Measurements from ENCODE around the gene TBC1D14.

Gene TBC1D14

DNA sequence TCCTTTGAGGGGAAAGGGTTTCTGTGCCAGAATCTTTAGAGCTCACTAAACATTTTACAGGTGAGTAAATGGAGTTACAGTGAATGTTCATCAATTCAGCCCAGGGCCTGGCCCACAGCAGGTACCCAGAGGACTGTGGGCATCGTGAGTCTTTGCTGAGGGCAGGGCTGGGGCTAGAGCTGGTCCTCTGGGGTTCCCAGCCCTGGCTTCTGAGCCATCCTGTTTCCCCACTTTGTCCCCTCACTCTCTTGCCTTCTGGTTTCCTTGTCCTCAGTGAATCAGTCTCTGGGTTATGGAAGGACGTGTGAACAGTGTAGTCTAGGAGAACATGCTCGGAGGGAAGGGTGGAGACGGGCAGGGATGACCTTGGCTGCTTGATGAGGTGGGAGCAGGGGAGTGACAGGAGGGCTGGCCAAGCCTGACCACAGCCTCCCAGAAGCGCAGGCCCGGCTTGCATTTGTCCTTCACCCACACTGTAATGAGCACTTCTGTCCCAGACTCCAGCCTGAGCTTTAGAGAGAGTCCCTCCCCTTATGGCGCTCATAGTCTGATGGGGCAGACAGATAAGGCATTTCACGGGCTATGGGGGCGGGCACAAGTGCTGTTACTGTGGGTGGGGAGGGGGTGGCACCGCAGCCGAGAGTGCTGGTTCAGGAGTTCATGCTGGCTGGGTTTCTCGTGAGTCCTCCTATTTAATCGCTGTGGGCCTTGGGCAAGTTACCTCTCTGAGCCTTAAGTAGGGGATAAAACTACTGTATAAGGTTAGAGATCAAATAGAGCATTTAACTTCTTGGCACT, 17.3 kb downstream of the TBC1D14 start:
- TF ChIP-seq, protein P1, sequence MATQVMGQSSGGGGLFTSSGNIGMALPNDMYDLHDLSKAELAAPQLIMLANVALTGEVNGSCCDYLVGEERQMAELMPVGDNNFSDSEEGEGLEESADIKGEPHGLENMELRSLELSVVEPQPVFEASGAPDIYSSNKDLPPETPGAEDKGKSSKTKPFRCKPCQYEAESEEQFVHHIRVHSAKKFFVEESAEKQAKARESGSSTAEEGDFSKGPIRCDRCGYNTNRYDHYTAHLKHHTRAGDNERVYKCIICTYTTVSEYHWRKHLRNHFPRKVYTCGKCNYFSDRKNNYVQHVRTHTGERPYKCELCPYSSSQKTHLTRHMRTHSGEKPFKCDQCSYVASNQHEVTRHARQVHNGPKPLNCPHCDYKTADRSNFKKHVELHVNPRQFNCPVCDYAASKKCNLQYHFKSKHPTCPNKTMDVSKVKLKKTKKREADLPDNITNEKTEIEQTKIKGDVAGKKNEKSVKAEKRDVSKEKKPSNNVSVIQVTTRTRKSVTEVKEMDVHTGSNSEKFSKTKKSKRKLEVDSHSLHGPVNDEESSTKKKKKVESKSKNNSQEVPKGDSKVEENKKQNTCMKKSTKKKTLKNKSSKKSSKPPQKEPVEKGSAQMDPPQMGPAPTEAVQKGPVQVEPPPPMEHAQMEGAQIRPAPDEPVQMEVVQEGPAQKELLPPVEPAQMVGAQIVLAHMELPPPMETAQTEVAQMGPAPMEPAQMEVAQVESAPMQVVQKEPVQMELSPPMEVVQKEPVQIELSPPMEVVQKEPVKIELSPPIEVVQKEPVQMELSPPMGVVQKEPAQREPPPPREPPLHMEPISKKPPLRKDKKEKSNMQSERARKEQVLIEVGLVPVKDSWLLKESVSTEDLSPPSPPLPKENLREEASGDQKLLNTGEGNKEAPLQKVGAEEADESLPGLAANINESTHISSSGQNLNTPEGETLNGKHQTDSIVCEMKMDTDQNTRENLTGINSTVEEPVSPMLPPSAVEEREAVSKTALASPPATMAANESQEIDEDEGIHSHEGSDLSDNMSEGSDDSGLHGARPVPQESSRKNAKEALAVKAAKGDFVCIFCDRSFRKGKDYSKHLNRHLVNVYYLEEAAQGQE (IDR thresholded peaks at IDR 0.05; ENCODE audit: insufficient read depth in 1 of 2, low read depth in 2 of 2, low read length in 2 of 2): no peak
- TF ChIP-seq TAF1 (IDR thresholded peaks at IDR 0.05; ENCODE audit: borderline replicate concordance, insufficient read depth, low read length) (no peak), SIN3A (IDR thresholded peaks at IDR 0.05; ENCODE audit: borderline replicate concordance, insufficient read depth, low read length) (no peak), FOXP2 (optimal IDR thresholded peaks at IDR 0.05; ENCODE audit: borderline replicate concordance, extremely low read depth, extremely low read length, insufficient read depth) (no peak), POLR2AphosphoS5 (IDR thresholded peaks at IDR 0.05; ENCODE audit: low read depth, low read length) (no peak)

DNA sequence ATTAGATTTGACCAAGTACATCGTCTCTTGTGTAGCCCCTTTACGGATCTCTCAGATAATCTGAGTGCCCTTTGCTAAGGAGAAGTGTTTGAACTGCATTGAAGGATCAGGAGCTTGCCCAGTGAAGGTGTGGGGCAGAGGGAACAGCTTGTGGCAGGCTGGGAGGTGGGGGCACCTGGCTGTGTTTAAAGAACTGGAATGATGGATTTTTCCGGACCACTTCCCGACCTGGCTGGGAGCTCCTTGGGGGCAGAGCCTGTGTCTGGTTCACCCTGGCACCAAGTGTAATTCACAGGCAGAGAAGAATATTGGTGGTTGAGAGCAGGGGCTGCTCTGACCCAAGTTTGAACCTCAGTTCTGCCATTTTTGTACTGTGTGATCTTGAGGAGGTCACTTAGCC, 18.5 kb downstream of the TBC1D14 start:
- TF ChIP-seq POLR2AphosphoS5 (IDR thresholded peaks at IDR 0.05; ENCODE audit: low read depth, low read length) (no peak), FOXP2 (optimal IDR thresholded peaks at IDR 0.05; ENCODE audit: borderline replicate concordance, extremely low read depth, extremely low read length, insufficient read depth) (no peak), TAF1 (IDR thresholded peaks at IDR 0.05; ENCODE audit: borderline replicate concordance, insufficient read depth, low read length) (no peak), SIN3A (IDR thresholded peaks at IDR 0.05; ENCODE audit: borderline replicate concordance, insufficient read depth, low read length) (no peak)
- TF ChIP-seq, protein P1 (IDR thresholded peaks at IDR 0.05; ENCODE audit: insufficient read depth in 1 of 2, low read depth in 2 of 2, low read length in 2 of 2): no peak

DNA sequence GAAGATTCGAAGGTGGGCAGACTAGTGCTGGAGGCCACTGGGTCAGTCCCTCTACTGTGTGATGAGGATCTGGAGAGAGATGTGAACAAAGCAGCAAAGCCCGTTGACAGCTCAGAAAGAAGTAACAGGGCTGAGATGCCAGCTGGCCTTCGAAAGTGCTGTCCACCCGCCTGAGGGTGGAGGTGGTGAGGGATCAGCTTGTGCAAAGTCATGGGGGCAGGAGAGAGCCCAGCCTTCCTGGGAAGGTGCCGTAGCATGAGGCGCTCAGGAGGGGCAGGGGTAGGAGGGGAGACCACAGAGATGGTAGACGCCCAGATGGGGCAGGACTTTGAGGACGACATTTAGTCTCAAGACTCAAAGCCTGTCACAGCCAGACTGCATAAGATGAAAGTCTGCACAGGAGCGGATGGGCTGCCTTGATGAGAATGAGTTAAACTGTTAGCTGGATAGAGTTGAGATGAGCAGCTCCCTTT, 19.7 kb downstream of the TBC1D14 start:
- TF ChIP-seq POLR2AphosphoS5 (IDR thresholded peaks at IDR 0.05; ENCODE audit: low read depth, low read length) (no peak), SIN3A (IDR thresholded peaks at IDR 0.05; ENCODE audit: borderline replicate concordance, insufficient read depth, low read length) (no peak), FOXP2 (optimal IDR thresholded peaks at IDR 0.05; ENCODE audit: borderline replicate concordance, extremely low read depth, extremely low read length, insufficient read depth) (no peak), TAF1 (IDR thresholded peaks at IDR 0.05; ENCODE audit: borderline replicate concordance, insufficient read depth, low read length) (no peak)
- TF ChIP-seq, protein P1 (IDR thresholded peaks at IDR 0.05; ENCODE audit: insufficient read depth in 1 of 2, low read depth in 2 of 2, low read length in 2 of 2): no peak

DNA sequence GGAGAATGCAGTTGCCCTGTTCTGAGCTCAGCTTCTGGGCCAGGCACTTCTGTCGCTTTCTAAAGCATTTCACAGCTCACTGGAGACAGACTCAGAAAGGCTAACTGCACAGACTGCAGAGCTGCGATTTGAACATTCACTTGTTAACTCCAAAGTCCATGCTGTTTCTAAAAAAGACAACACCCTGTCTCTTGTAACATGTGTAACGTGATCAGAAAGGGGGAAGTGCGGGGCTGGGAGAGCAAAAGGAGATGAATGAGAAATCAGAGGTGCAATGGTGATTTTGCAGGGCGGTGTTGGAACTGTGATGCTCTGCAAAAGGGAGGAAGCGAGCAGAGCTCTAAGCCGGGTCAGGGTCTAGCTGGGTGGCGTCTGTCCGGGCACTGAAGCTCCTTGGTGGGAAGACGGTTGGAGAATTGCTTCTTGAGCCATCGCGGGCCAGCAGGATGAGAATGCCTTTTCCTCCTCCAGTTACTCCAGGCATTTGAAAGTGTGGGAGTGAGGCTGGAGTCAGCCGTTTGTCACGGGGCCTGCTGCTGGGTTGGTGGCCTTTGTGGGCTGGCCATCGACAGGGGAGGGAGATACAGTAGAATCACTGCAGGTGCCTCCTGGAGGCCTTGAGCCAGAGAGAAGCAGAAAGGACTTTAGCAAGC, 20.3 kb downstream of the TBC1D14 start:
- TF ChIP-seq FOXP2 (optimal IDR thresholded peaks at IDR 0.05; ENCODE audit: borderline replicate concordance, extremely low read depth, extremely low read length, insufficient read depth) (no peak), POLR2AphosphoS5 (IDR thresholded peaks at IDR 0.05; ENCODE audit: low read depth, low read length) (no peak), TAF1 (IDR thresholded peaks at IDR 0.05; ENCODE audit: borderline replicate concordance, insufficient read depth, low read length) (no peak), SIN3A (IDR thresholded peaks at IDR 0.05; ENCODE audit: borderline replicate concordance, insufficient read depth, low read length) (no peak)
- TF ChIP-seq, protein P1 (IDR thresholded peaks at IDR 0.05; ENCODE audit: insufficient read depth in 1 of 2, low read depth in 2 of 2, low read length in 2 of 2): no peak

Data from PFSK-1 (cell line).